NOMO-1 treated with dmso at 0.1 percent for 144 hours (cell line): ENCODE results near the gene HDAC9.

Experiments
- DNase-seq: peaks from one replicate; lab custom pipeline; 2025; ENCODE audit not compliant: unreplicated experiment; lab: John Stamatoyannopoulos, UW

HDAC9 gene

DNA sequence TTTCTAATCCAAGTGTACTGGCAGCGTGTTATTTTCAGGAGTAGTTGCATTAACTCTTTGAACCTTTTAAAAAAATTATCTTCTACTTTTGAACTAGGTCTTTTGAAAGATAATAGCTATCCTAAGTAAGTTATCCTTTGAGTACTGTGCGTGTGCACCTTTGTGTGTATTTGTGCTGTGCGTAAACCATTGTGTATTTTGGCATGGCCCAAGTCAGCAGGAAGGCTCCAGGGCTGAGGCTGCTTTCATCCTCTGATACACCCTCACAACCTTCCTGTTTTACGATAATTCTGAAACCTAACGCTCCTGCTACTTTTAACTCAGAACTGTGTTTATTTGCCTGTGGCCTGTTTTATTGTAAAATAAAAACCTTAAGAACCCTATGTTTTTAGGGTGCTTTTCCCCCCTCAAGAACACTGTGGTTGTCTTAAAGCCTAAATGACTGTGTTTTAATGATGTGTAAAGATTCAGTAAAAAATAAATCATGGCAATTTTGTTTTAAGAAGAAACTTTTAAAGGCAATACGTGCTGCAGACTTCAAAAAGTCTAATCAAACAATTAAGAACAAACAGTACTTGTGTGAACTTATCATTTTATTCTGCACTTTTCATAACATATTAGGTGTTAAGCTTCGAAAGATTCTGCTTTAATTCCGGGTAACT lies 57.5 kb downstream of the HDAC9 start:
- no peak for DNase-seq

GRCh38 chr7:18553605-18554003 lies 58.1 kb downstream of the HDAC9 start:
- no peak for DNase-seq

GRCh38 chr7:18555120-18555519 lies 59.6 kb downstream of the HDAC9 start:
- no peak for DNase-seq

DNA sequence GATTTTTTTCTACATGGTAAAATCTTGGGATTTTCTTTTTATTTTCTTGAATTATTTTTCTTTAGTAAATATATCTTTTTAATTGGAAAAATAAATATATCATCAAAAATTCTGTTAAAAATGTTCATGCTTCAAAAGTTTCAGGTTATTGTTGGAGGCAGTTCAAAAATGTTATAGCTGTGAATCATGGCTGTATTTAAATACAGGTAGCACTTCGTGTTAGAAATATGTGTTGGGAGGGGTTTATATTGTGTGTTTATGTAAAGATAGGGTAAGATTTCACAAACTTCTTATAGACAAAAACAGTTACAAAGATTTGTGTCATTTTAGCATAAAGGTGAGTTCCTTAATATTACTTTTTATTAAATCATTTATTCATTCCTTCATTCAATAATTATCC lies 60.4 kb downstream of the HDAC9 start:
- no peak for DNase-seq

DNA sequence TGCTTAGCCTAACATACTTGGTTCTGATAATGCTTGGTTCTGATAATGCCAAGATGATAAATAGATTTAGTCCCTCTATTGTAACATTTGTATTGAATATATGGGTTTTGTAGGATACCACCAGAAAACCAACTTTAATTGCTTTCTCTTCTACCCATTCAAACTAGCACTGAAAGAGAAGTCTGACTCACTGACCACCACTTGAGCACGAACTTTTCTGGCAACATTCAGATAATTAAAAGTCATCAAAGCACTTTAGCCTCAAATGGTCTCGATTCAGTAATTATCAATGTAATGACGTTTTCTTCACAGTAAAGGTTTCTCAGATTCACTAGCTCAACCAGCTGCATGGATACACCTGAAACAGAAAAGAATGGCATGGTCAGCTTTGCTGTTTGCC lies 63.0 kb downstream of the HDAC9 start:
- no peak for DNase-seq

GRCh38 chr7:18558910-18559309 lies 63.4 kb downstream of the HDAC9 start:
- no peak for DNase-seq

DNA sequence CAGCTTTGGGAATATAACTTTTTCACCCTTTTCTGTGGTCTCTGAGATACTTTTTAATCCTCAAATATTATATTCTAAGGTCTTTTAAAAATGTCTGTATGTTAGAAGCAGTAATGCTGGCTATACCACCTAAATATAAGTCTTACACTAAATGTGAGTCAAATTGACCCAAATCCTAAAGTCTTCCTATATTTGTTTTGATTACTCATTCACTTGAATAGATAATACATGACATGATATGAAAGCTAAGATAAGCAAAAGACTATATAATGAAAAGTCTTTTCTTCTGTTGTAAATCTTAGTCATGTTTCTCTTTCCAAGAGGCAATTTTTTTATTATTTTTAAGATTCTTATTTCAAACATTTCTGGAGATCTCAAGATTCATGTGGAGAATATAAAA lies 64.2 kb downstream of the HDAC9 start:
- no peak for DNase-seq

- no peak for DNase-seq
Measured at GRCh38 chr7:18564779-18565178, 69.2 kb downstream of the HDAC9 start.

DNA sequence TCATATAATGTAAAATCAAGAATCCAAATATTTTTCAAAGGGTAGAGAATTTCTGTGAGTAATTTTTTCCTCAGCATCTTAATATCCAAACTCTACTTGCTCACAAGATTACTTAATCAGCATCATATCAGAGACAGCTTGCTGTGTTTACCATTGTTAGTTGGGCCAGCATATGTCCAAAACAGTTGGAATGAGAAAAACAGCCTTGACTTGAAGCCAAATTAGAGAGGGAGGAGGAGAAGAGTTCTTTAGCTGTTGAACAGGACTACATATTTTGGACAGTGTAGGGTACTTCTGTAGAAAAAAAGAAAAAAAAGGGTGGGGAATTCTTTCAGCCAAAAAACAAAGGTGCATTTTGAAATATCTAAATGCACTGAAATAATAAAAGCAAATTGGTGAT lies 69.8 kb downstream of the HDAC9 start:
- DNase-seq, result no peak

GRCh38 chr7:18566205-18566604 lies 70.7 kb downstream of the HDAC9 start:
- no peak for DNase-seq

GRCh38 chr7:18566829-18567228 lies 71.3 kb downstream of the HDAC9 start:
- DNase-seq, result peak; percentile 31

- DNase-seq, result no peak
Measured at GRCh38 chr7:18570441-18570840, 74.9 kb downstream of the HDAC9 start.

- DNase-seq, result no peak
Measured at GRCh38 chr7:18570890-18571478, 75.4 kb downstream of the HDAC9 start.

- DNase-seq, result no peak
Measured at GRCh38 chr7:18572154-18572553, 76.6 kb downstream of the HDAC9 start.

GRCh38 chr7:18572885-18573284 lies 77.3 kb downstream of the HDAC9 start:
- DNase-seq, result no peak

- DNase-seq, result no peak
Measured at GRCh38 chr7:18573410-18574234, 78.1 kb downstream of the HDAC9 start.

GRCh38 chr7:18574235-18574540 lies 78.6 kb downstream of the HDAC9 start:
- no peak for DNase-seq

GRCh38 chr7:18574676-18575075 lies 79.1 kb downstream of the HDAC9 start:
- no peak for DNase-seq

GRCh38 chr7:18575622-18576572 lies 80.3 kb downstream of the HDAC9 start:
- no peak for DNase-seq

- no peak for DNase-seq
Measured at GRCh38 chr7:18577096-18577771, 81.7 kb downstream of the HDAC9 start.

DNA sequence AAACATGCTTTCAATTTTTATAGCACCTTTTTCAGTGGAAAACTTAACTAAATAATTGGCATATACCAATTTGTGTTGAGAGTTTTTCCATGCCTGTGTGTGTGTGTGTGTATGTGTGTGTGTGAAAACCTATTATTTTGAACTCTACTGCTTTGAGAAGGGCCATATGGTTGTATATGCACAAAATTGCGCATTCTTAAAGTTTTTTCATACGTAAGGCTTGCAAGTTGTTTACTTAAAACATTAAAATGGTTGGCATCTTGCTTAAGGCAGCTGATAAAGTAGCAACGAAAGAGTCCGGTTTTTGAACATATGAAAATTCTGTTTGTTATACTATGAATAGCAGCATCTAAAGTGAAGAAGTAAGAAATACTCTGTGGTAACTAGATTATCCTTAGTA lies 84.1 kb downstream of the HDAC9 start:
- no peak for DNase-seq
